ENCODE results near the gene HLA-DRA.
"Not testable (repeated sequence)": the region's sequence is repeated elsewhere in the genome, so short reads cannot be mapped to it uniquely, and the experiment has no call there.

The HLA-DRA gene

DNA sequence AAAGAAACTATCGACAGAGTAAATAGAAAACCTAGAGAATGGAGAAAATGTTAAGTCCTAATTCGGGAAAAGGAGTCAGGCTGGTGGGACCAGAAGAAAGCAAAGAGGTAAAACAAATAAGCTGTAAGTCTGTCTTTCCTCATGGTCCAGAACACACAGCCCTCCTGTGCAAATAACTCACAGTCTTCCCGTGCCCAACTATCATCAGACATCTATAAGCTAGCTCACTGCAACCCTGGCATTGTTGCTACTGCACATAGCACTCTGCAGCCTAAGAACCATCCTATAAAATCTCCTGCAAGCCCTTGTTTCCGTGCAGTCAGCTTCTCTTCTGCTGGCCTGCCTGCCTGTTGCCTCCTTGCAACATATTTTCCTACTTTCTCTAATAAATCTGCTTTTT lies 17.4 kb downstream of the HLA-DRA start:
- no peak for DNase-seq (ENCODE audit: low read depth, low spot score)
- Histone ChIP-seq H3K9ac (ENCODE audit: insufficient read length) (no peak overlapping the region), H3K27ac (no peak overlapping the region), H3K9me3 (ENCODE audit: low read depth, low read length) (no peaks in the 10 kb centered on the region), H3K36me3 (ENCODE audit: insufficient read depth, low read length) (no peaks in the 10 kb centered on the region), H3K4me3 (no peak overlapping the region)
- TF ChIP-seq POLR2AphosphoS5 (IDR thresholded peaks at IDR 0.05; ENCODE audit: borderline replicate concordance, low read depth, low read length) (no peak), FOXP2 (optimal IDR thresholded peaks at IDR 0.05; ENCODE audit: control extremely low read depth, extremely low read length, insufficient read depth) (no peak), EZH2 (IDR thresholded peaks at IDR 0.05) (no peak)

DNA sequence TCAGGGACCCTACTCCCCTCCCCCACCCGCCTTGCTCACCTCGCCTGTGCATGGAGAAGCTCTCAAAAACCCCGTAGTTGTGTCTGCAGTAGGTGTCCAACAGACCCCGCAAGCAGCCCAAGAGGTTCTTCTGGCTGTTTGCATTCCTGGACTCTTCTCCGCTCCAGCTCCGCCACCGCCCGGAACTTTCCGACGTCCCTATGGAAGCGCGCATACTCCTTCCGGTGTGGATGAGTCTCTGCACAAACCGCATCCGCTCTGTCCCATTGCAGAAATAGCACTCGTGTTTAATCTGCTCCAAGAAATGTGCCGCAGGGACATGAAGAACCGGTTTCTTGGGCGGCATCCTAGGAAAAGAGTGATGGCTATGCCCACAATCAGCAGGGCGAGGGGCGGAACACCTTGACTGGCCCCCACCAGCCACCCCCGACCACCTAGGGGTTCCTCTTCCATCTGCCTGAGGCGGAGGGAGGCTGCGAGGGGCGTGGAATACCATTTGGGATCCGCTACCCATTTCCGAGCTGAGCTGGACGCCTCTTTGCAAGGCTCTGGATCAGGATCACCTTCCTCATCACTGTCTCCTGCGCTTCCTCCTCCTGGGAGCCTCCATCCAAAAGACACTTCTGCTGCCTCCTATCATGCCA lies 20.2 kb downstream of the HLA-DRA start:
- H3K27ac ChIP-seq = no peak overlapping the region
- DNase-seq (ENCODE audit: low read depth, low spot score) = no peak
- TF ChIP-seq POLR2AphosphoS5 (IDR thresholded peaks at IDR 0.05; ENCODE audit: borderline replicate concordance, low read depth, low read length) (no peak), EZH2 (IDR thresholded peaks at IDR 0.05) (no peak), FOXP2 (optimal IDR thresholded peaks at IDR 0.05; ENCODE audit: control extremely low read depth, extremely low read length, insufficient read depth) (no peak)
- no peak overlapping the region for H3K9ac ChIP-seq (ENCODE audit: insufficient read length)
- H3K9me3 ChIP-seq (ENCODE audit: low read depth, low read length) = no peaks in the 10 kb centered on the region
- H3K4me3 ChIP-seq = peak overlapping the region; percentile 76
- no peaks in the 10 kb centered on the region for H3K36me3 ChIP-seq (ENCODE audit: insufficient read depth, low read length)

DNA sequence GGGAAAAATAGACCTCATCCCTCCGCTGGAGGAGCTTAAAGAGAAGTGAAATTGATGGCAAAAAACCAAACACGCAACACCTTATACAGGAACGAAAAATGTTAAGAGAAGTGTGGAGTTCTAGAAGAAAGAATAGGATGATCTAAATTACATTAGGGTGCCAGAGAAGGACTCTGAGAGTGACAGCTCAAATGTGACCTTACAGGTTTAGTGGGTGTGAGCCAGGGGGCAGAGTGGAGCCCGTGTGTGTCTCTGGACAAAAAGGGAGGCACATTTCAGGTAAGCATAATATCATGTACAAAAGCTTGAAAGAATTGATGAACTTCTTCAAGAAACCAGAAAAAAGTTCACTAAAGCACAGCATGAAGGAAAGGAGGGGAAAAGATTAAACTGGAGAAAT lies 20.8 kb downstream of the HLA-DRA start:
- Histone ChIP-seq H3K9ac (ENCODE audit: insufficient read length) (no peak overlapping the region), H3K36me3 (ENCODE audit: insufficient read depth, low read length) (no peaks in the 10 kb centered on the region), H3K4me3 (peak overlapping the region; percentile 76), H3K27ac (no peak overlapping the region), H3K9me3 (ENCODE audit: low read depth, low read length) (no peaks in the 10 kb centered on the region)
- no peak for DNase-seq (ENCODE audit: low read depth, low spot score)
- TF ChIP-seq POLR2AphosphoS5 (IDR thresholded peaks at IDR 0.05; ENCODE audit: borderline replicate concordance, low read depth, low read length) (no peak), EZH2 (IDR thresholded peaks at IDR 0.05) (no peak)

DNA sequence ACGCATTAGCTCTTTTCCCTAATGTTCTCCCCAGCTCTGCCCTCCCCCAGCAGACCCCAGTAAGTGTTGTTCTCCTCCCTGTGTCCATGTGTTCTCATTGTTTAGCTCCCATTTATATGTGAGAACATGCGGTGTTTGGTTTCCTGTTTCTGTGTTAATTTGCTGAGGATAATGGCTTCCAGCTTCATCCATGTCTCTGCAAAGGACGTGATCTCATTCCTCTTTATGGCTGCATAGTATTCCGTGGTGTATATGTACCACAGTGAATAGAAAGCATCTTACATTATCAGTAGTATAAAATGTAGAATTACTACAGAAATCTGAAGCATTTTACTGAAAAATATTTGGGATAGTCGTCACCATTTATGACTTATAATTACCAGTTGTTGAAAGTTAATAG lies 21.8 kb downstream of the HLA-DRA start:
- H3K36me3 ChIP-seq (ENCODE audit: insufficient read depth, low read length) = no peaks in the 10 kb centered on the region
- TF ChIP-seq FOXP2 (optimal IDR thresholded peaks at IDR 0.05; ENCODE audit: control extremely low read depth, extremely low read length, insufficient read depth) (no peak), EZH2 (IDR thresholded peaks at IDR 0.05) (no peak), POLR2AphosphoS5 (IDR thresholded peaks at IDR 0.05; ENCODE audit: borderline replicate concordance, low read depth, low read length) (no peak)
- H3K4me3 ChIP-seq = no peak overlapping the region
- H3K9me3 ChIP-seq (ENCODE audit: low read depth, low read length) = no peaks in the 10 kb centered on the region
- H3K27ac ChIP-seq = no peak overlapping the region
- no peak for DNase-seq (ENCODE audit: low read depth, low spot score)
- no peak overlapping the region for H3K9ac ChIP-seq (ENCODE audit: insufficient read length)

DNA sequence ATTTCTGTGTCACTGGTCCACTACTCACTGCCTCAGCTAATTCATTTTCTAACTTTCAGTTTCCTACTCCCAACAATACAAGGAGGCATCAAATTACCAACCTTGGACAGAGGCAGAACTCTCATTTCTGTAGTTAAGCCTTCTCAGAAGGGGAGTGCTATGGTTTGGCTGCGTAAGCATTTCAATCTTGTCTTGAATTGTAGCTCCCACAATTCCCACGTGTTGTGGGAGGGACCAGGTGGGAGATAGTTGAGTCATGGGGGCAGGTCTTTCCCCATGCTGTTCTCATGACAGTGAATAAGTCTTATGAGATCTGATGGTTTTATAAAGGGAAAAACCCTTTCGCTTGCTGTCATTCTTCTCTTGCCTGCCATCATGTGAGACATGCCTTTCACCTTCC lies 22.9 kb downstream of the HLA-DRA start:
- Histone ChIP-seq H3K27ac (no peak overlapping the region), H3K4me3 (no peak overlapping the region), H3K9ac (ENCODE audit: insufficient read length) (no peak overlapping the region), H3K36me3 (ENCODE audit: insufficient read depth, low read length) (no peaks in the 10 kb centered on the region), H3K9me3 (ENCODE audit: low read depth, low read length) (no peaks in the 10 kb centered on the region)
- TF ChIP-seq EZH2 (IDR thresholded peaks at IDR 0.05) (no peak), FOXP2 (optimal IDR thresholded peaks at IDR 0.05; ENCODE audit: control extremely low read depth, extremely low read length, insufficient read depth) (no peak), POLR2AphosphoS5 (IDR thresholded peaks at IDR 0.05; ENCODE audit: borderline replicate concordance, low read depth, low read length) (no peak)
- DNase-seq (ENCODE audit: low read depth, low spot score) = no peak

DNA sequence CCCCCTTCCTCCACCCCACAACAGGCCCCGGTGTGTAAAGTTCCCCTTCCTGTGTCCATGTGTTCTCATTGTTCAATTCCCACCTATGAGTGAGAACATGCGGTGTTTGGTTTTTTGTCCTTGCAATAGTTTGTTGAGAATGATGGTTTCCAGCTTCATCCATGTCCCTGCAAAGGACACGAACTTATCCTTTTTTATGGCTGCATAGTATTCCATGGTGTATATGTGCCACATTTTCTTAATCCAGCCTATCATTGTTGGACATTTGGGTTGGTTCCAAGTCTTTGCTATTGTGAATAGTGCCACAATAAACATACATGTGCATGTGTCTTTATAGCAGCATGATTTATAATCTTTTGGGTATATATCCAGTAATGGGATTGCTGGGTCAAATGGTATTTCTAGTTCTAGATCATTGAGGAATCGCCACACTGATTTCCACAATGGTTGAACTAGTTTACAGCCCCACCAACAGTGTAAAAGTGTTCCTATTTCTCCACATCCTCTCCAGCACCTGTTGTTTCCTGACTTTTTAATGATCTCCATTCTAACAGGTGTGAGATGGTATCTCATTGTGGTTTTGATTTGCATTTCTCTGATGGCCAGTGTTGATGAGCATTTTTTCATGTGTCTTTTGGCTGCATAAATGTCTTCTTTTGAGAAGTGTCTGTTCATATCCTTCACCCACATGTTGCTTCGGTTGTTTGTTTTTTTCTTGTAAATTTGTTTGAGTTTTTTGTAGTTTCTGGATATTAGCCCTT lies 28.2 kb downstream of the HLA-DRA start:
- H3K36me3 ChIP-seq (ENCODE audit: insufficient read depth, low read length); H3K9me3 ChIP-seq (ENCODE audit: low read depth, low read length); H3K27ac ChIP-seq; H3K4me3 ChIP-seq; DNase-seq (ENCODE audit: low read depth, low spot score); H3K9ac ChIP-seq (ENCODE audit: insufficient read length): not testable (repeated sequence)

DNA sequence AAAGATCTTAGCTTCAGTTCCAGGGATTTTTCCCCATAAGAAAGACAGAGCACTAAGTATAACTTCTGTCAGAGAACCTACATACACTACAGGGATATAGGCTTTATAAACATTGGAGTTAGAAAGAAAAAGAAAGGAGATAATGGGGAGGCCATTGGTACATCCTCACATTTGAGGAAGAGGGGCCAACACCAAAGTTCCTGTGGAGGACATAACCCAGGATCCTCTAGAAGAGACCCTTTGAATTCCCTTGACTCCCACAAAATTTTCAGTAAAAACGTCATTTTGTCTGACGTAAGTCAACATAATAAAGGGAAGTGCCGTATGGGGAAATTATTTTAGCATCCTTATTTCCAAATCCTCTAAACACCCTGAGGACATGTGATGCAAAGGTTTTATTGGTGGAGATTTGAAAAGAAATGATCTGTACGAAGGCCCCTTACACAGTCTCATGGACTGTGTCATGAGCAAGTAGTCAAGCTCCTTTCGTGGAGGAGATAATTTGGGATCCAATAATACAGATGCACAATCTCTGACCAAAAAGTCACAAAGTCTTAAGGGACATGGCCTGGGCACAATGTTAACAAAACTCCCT lies 33.2 kb downstream of the HLA-DRA start:
- TF ChIP-seq EZH2 (IDR thresholded peaks at IDR 0.05) (no peak), FOXP2 (optimal IDR thresholded peaks at IDR 0.05; ENCODE audit: control extremely low read depth, extremely low read length, insufficient read depth) (no peak), POLR2AphosphoS5 (IDR thresholded peaks at IDR 0.05; ENCODE audit: borderline replicate concordance, low read depth, low read length) (no peak)
- Histone ChIP-seq H3K36me3 (ENCODE audit: insufficient read depth, low read length) (no peaks in the 10 kb centered on the region), H3K4me3 (no peak overlapping the region), H3K27ac (no peak overlapping the region), H3K9me3 (ENCODE audit: low read depth, low read length) (no peaks in the 10 kb centered on the region), H3K9ac (ENCODE audit: insufficient read length) (no peak overlapping the region)
- no peak for DNase-seq (ENCODE audit: low read depth, low spot score)

- H3K9me3 ChIP-seq (ENCODE audit: low read depth, low read length); DNase-seq (ENCODE audit: low read depth, low spot score); H3K9ac ChIP-seq (ENCODE audit: insufficient read length); H3K4me3 ChIP-seq; H3K36me3 ChIP-seq (ENCODE audit: insufficient read depth, low read length); H3K27ac ChIP-seq: not testable (repeated sequence)
These were observed 34.0 kb downstream of the HLA-DRA start for GRCh38 chr6:32473376-32474348.
